SK-N-SH treated with all-trans-retinoic acid at 6 μM for 48 hours (cell line): ENCODE results near the gene ENO2.

Experiments
- ATAC-seq: fragments of 200-7000 bp; cut with Tn5 transposase; 3 replicates; pipeline ENCODE4 v1.9.1; 2020; ENCODE audit warnings: mild to moderate bottlenecking, moderate library complexity
- ARNTL ChIP-seq: fragments of 450-650 bp; formaldehyde crosslinking; IDR thresholded peaks from 2 replicates; pipeline ENCODE4 v1.5.0; 2020; ENCODE audit warnings: low read depth, mild to moderate bottlenecking, moderate library complexity, borderline replicate concordance
- BACH2 ChIP-seq: fragments of 250-450 bp; sonication (Bioruptor Pico); IDR thresholded peaks from 2 replicates; pipeline ENCODE4 v1.9.0; 2021; ENCODE audit warnings: mild to moderate bottlenecking, borderline replicate concordance
- CSDC2 ChIP-seq: fragments of 250-450 bp; sonication (Bioruptor Pico); IDR thresholded peaks from 2 replicates; pipeline ENCODE4 v1.5.0; 2020; ENCODE audit warnings: mild to moderate bottlenecking, moderate library complexity
- CSRNP3 ChIP-seq: fragments of 250-450 bp; sonication (Bioruptor Pico); IDR thresholded peaks from 2 replicates; pipeline ENCODE4 v1.5.1; 2021; ENCODE audit warnings: mild to moderate bottlenecking, moderate library complexity
- ESRRG ChIP-seq: fragments of 250-450 bp; sonication (Bioruptor Pico); IDR thresholded peaks from 2 replicates; pipeline ENCODE4 v1.6.1; 2021; ENCODE audit warnings: mild to moderate bottlenecking
- GLIS3 ChIP-seq: fragments of 250-450 bp; sonication (Bioruptor Pico); IDR thresholded peaks from 2 replicates; pipeline ENCODE4 v1.5.0; 2020; ENCODE audit warnings: mild to moderate bottlenecking, moderate library complexity
- ISL1 ChIP-seq: fragments of 250-450 bp; sonication (Bioruptor Pico); IDR thresholded peaks from 2 replicates; pipeline ENCODE4 v2.1.2; 2022; ENCODE audit warnings: mild to moderate bottlenecking, moderate library complexity
- OSR1 ChIP-seq: fragments of 250-450 bp; sonication (Bioruptor Pico); IDR thresholded peaks from 2 replicates; pipeline ENCODE4 v1.8.0; 2022; ENCODE audit warnings: moderate library complexity, mild to moderate bottlenecking, inconsistent platforms
- PATZ1 ChIP-seq: fragments of 250-450 bp; sonication (Bioruptor Pico); IDR thresholded peaks from 2 replicates; pipeline ENCODE4 v1.8.0; 2020; ENCODE audit warnings: mild to moderate bottlenecking, moderate library complexity, borderline replicate concordance
- POU6F1 ChIP-seq: fragments of 250-450 bp; sonication (Bioruptor Pico); IDR thresholded peaks from 2 replicates; pipeline ENCODE4 v1.8.0; 2021; ENCODE audit warnings: low read depth, mild to moderate bottlenecking, moderate library complexity, borderline replicate concordance
- PPARA ChIP-seq: fragments of 250-450 bp; sonication (Bioruptor Pico); IDR thresholded peaks from 2 replicates; pipeline ENCODE4 v1.5.0; 2020; ENCODE audit warnings: mild to moderate bottlenecking, borderline replicate concordance
- RARB ChIP-seq: fragments of 250-450 bp; sonication (Bioruptor Pico); IDR thresholded peaks from 2 replicates; pipeline ENCODE4 v1.8.0; 2021; ENCODE audit warnings: mild to moderate bottlenecking, moderate library complexity
- SNAI2 ChIP-seq: fragments of 250-450 bp; sonication (Bioruptor Pico); IDR thresholded peaks from 2 replicates; pipeline ENCODE4 v1.5.0; 2020; ENCODE audit warnings: mild to moderate bottlenecking, moderate library complexity
- TCF4 ChIP-seq: fragments of 250-450 bp; sonication (Bioruptor Pico); IDR thresholded peaks from 2 replicates; pipeline ENCODE4 v1.8.0; 2021; ENCODE audit warnings: mild to moderate bottlenecking, moderate library complexity, borderline replicate concordance
- TOX ChIP-seq: fragments of 250-450 bp; sonication (Bioruptor Pico); IDR thresholded peaks from 2 replicates; pipeline ENCODE4 v1.8.0; 2021; ENCODE audit warnings: mild to moderate bottlenecking, moderate library complexity, borderline replicate concordance
- TSHZ2 ChIP-seq: fragments of 250-450 bp; sonication (Bioruptor Pico); IDR thresholded peaks from 2 replicates; pipeline ENCODE4 v1.5.0; 2020; ENCODE audit warnings: mild to moderate bottlenecking, moderate library complexity
- ZC3H10 ChIP-seq: fragments of 250-450 bp; sonication (Bioruptor Pico); IDR thresholded peaks from 2 replicates; pipeline ENCODE4 v1.5.1; 2021; ENCODE audit warnings: mild to moderate bottlenecking, moderate library complexity
- ZFP3 ChIP-seq: fragments of 250-450 bp; sonication (Bioruptor Pico); IDR thresholded peaks from 2 replicates; pipeline ENCODE4 v1.5.0; 2020; ENCODE audit warnings: mild to moderate bottlenecking, moderate library complexity
- ZNF565 ChIP-seq: fragments of 450-650 bp; formaldehyde crosslinking; conservative IDR thresholded peaks from 2 replicates; pipeline ENCODE4 v1.5.0; 2020; ENCODE audit warnings: low read depth, mild to moderate bottlenecking, moderate library complexity
- ZNF70 ChIP-seq: fragments of 450-650 bp; formaldehyde crosslinking; IDR thresholded peaks from 2 replicates; pipeline ENCODE4 v1.5.0; 2020; ENCODE audit warnings: mild to moderate bottlenecking, moderate library complexity
- ZNF8 ChIP-seq: fragments of 450-650 bp; formaldehyde crosslinking; IDR thresholded peaks from 2 replicates; pipeline ENCODE4 v1.5.0; 2020; ENCODE audit warnings: mild to moderate bottlenecking, moderate library complexity

The ENO2 gene

GRCh38 chr12:6950811-6951540 is 36.6 kb downstream of the ENO2 start, which contains the start of gene PTPN6:
Gene PTPN6 (plus strand): TSS chr12:6951356. CDS start chr12:6951513, 157 bp downstream.
- no peak for ATAC-seq
- no peak for TF ChIP-seq TCF4 (CRISPR knock-in tag)
- TF ChIP-seq PATZ1 (CRISPR knock-in tag): no peak
- no peak for TF ChIP-seq CSDC2 (CRISPR knock-in tag)
- TF ChIP-seq ESRRG: no peak
- TF ChIP-seq PPARA (CRISPR knock-in tag): no peak
- TF ChIP-seq ZNF70 (CRISPR knock-in tag): no peak
- no peak for TF ChIP-seq ISL1 (CRISPR knock-in tag)
- TF ChIP-seq ARNTL (CRISPR knock-in tag): no peak
- no peak for TF ChIP-seq CSRNP3 (CRISPR knock-in tag)

- no peak for TF ChIP-seq TSHZ2 (CRISPR knock-in tag)
- no peak for TF ChIP-seq CSRNP3 (CRISPR knock-in tag)
- no peak for TF ChIP-seq BACH2 (CRISPR knock-in tag)
- ATAC-seq: no peak
Measured at GRCh38 chr12:6951551-6952120, 37.3 kb downstream of the ENO2 start.

- ATAC-seq: no peak
- TF ChIP-seq GLIS3 (CRISPR knock-in tag) (no peak), POU6F1 (CRISPR knock-in tag) (no peak), ZNF8 (no peak), TOX (CRISPR knock-in tag) (no peak), TCF4 (CRISPR knock-in tag) (no peak), ZC3H10 (CRISPR knock-in tag) (no peak), ZNF70 (CRISPR knock-in tag) (no peak), OSR1 (no peak), PPARA (CRISPR knock-in tag) (no peak), CSDC2 (CRISPR knock-in tag) (no peak), ZNF565 (CRISPR knock-in tag) (no peak), ZFP3 (CRISPR knock-in tag) (no peak), SNAI2 (CRISPR knock-in tag) (no peak), ISL1 (CRISPR knock-in tag) (no peak), RARB (no peak), ESRRG (no peak), CSRNP3 (CRISPR knock-in tag) (no peak), PATZ1 (CRISPR knock-in tag) (no peak)
Measured at GRCh38 chr12:6952121-6952862, 37.9 kb downstream of the ENO2 start.
